ENCODE data around the gene RBM20. TPM values are rescaled to one million over a fixed set of nuclear protein-coding genes. Genes with fewer than 3 reads are reported as not detected.

RBM20 gene
- total RNA-seq, 1 donor, result 1.0 TPM

DNA sequence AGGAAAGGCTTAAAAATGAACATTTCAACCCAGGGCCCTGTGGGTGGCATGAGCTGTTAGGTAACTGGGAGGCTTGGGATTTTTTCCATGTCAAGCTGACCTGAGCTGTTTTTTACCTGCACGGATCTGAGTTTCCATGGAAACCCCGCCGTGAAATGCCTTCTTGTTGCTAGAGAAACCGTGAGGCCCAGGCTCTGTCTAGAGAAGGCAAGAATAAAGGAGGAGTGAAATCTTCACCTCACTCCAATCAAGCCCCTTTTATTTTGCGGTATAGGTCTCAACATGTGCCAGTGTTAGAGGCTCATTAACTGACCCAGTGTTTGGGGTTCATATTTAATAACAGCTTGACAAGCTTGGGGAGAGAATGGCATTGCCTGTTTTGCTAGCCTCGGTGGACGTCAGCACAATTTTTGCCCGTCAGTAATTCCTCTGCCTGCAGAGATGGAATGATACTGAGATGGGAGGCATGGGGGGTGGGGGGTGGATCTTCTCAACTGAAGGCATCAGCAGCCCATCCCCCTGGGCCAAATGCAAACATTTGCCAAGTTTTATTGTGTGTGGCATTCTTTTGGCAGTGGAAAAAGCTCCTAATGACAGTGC is 178.7 kb downstream of the RBM20 start:
- H3K9me3 ChIP-seq (ENCODE audit: low read depth, low read length), result no peaks in the 10 kb centered on the region
- no peaks in the 10 kb centered on the region for H3K27me3 ChIP-seq (ENCODE audit: insufficient read depth, low read length)
- no peak overlapping the region for H3K4me3 ChIP-seq (ENCODE audit: low read length)
- H3K4me1 ChIP-seq (ENCODE audit: insufficient read depth, low read length), result no peaks in the 10 kb centered on the region

GRCh38 chr10:110824152-110824441 is 180.0 kb downstream of the RBM20 start:
- H3K27me3 ChIP-seq (ENCODE audit: insufficient read depth, low read length), result no peaks in the 10 kb centered on the region
- H3K4me1 ChIP-seq (ENCODE audit: insufficient read depth, low read length), result no peaks in the 10 kb centered on the region
- no peaks in the 10 kb centered on the region for H3K9me3 ChIP-seq (ENCODE audit: low read depth, low read length)
- H3K4me3 ChIP-seq (ENCODE audit: low read length), result no peak overlapping the region

DNA sequence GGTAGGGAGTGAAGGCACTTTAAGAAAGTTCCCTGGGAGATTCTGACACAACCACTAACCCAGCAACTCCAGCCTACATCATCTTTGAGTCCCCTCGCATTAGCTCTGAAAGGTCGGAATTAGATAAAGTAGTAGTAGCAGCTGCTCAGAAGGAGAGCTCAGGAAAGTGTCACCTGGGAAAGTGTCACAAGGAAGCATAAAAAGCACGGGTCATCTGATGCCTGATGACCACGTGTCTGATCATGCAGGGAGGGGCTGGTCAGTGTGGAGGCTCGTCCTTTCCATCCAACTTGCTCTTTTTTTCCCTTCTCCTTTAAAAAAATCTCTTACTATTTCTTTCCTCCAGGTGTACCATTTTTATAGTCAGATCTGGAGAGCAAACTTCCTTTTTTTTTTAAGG is 180.5 kb downstream of the RBM20 start:
- H3K4me1 ChIP-seq (ENCODE audit: insufficient read depth, low read length), result no peaks in the 10 kb centered on the region
- no peaks in the 10 kb centered on the region for H3K9me3 ChIP-seq (ENCODE audit: low read depth, low read length)
- H3K27me3 ChIP-seq (ENCODE audit: insufficient read depth, low read length), result no peaks in the 10 kb centered on the region
- H3K4me3 ChIP-seq (ENCODE audit: low read length), result no peak overlapping the region

- Histone ChIP-seq H3K4me1 (ENCODE audit: insufficient read depth, low read length) (no peaks in the 10 kb centered on the region), H3K27me3 (ENCODE audit: insufficient read depth, low read length) (no peaks in the 10 kb centered on the region), H3K4me3 (ENCODE audit: low read length) (no peak overlapping the region), H3K9me3 (ENCODE audit: low read depth, low read length) (no peaks in the 10 kb centered on the region)
Observed at GRCh38 chr10:110825508-110825907, 181.4 kb downstream of the RBM20 start.

- no peaks in the 10 kb centered on the region for H3K27me3 ChIP-seq (ENCODE audit: insufficient read depth, low read length)
- no peaks in the 10 kb centered on the region for H3K9me3 ChIP-seq (ENCODE audit: low read depth, low read length)
- H3K4me1 ChIP-seq (ENCODE audit: insufficient read depth, low read length), result no peaks in the 10 kb centered on the region
- no peak overlapping the region for H3K4me3 ChIP-seq (ENCODE audit: low read length)
Observed at GRCh38 chr10:110827410-110827809, 183.3 kb downstream of the RBM20 start.

- Histone ChIP-seq H3K4me3 (ENCODE audit: low read length) (no peak overlapping the region), H3K4me1 (ENCODE audit: insufficient read depth, low read length) (no peaks in the 10 kb centered on the region), H3K27me3 (ENCODE audit: insufficient read depth, low read length) (no peaks in the 10 kb centered on the region), H3K9me3 (ENCODE audit: low read depth, low read length) (no peaks in the 10 kb centered on the region)
Observed at GRCh38 chr10:110827875-110828274, 183.7 kb downstream of the RBM20 start.

- Histone ChIP-seq H3K4me3 (ENCODE audit: low read length) (no peak overlapping the region), H3K9me3 (ENCODE audit: low read depth, low read length) (no peaks in the 10 kb centered on the region), H3K4me1 (ENCODE audit: insufficient read depth, low read length) (no peaks in the 10 kb centered on the region), H3K27me3 (ENCODE audit: insufficient read depth, low read length) (no peaks in the 10 kb centered on the region)
Observed at GRCh38 chr10:110828525-110828924, 184.4 kb downstream of the RBM20 start.

DNA sequence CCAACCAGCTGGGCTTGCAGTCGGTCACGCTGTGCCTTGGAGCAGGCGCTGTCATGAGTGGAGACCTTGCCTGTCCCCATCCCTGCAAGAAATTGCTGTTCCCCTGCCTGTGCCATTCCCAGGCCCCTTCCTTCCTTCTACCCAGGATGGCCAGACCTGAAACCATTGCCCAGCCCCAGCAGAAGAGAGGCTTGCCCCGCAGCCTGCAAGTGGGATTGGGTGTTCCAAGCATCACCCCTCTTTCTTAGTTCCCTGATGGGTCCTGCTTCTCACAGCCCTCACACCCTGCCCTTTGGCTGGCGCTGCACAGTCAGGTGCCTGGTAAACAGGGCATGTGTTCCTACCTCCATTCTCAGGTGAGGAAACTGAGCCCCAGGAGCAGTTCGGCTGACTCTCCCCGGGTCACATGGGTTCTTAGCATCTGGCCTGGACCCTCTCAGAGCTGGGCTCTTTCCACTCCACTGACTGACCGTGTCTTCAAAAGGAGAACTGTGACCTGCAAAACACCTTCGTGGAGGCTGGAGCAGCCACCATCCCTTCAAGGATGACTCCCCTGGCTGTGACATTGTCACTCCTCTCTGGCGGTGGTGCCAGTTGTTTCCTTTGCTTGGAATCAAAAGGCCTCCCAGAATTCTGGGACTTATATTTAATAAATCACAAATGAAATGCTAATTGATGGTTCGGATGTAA is 185.7 kb downstream of the RBM20 start:
- no peak overlapping the region for H3K4me3 ChIP-seq (ENCODE audit: low read length)
- H3K4me1 ChIP-seq (ENCODE audit: insufficient read depth, low read length), result peaks cover 3% of the 10 kb centered on the region
- H3K27me3 ChIP-seq (ENCODE audit: insufficient read depth, low read length), result no peaks in the 10 kb centered on the region
- no peaks in the 10 kb centered on the region for H3K9me3 ChIP-seq (ENCODE audit: low read depth, low read length)

DNA sequence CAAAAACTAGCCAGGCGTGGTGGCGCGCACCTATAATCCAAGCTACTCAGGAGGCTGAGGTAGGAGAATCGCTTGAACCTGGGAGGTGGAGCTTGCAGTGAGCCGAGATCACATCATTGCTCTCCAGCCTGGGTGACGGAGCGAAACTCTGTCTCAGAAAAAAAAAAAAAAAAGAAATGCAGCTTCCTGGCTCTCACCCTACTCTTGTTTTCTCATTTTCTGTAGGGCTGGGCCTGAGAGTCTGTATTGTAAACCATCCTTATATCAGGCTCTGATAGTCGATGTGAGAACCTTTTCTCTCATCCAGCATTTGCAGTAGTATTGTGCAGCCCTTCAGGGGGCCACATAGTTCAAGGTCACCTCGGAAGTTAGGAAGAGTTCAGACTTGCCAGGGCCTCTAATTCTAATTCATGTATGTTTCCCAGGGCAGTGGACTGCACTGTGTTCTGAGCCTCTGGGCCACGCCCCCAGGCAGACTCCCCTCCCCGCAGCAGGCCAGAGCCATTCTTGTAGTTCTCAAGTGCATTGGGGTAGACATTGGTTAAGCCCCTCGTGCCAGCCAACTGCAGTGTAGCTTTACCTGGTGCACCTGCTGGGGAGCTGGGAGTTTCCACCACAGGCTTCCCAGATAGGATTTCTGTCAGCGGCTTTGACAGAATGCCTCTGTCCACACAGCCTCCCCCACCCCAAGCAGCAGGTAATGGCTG is 189.3 kb downstream of the RBM20 start:
- H3K4me3 ChIP-seq (ENCODE audit: low read length), result no peak overlapping the region
- H3K9me3 ChIP-seq (ENCODE audit: low read depth, low read length), result no peaks in the 10 kb centered on the region
- H3K27me3 ChIP-seq (ENCODE audit: insufficient read depth, low read length), result no peaks in the 10 kb centered on the region
- peaks cover 16% of the 10 kb centered on the region for H3K4me1 ChIP-seq (ENCODE audit: insufficient read depth, low read length)

DNA sequence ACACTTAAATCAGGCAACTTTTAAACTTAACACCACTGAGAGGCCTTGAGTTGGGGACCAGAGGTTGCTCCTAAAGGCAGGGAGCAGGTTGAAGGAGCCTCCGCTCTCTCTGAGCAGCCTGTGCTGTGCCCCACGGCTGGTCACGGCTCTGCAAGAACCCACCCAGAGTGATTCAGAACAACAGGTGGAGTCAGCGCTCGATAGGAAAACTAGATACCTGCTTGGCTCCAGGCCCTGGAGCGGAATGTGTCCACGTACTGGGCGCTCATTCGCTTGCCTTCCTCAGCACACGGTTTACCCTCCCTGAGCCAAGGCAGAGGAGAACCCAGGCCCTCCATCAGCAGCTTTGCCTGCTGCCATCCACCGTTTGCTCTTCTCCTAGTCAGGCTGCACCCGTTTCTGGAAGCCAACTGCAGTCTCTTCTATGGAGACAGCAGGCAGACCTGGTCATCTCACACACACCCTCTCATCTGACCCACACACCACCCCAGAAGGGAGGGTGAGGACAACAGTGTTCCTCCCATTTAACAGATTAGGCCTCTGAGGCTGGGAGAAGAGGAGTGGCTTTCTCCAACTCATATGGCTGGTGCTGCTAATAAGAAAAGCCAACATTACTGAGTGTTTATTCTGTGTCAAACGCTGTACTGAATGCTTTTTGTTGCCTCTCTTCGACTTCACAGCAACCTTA is 189.9 kb downstream of the RBM20 start:
- Histone ChIP-seq H3K4me3 (ENCODE audit: low read length) (no peak overlapping the region), H3K4me1 (ENCODE audit: insufficient read depth, low read length) (peaks cover 16% of the 10 kb centered on the region), H3K9me3 (ENCODE audit: low read depth, low read length) (no peaks in the 10 kb centered on the region), H3K27me3 (ENCODE audit: insufficient read depth, low read length) (no peaks in the 10 kb centered on the region)

GRCh38 chr10:110834629-110835301 is 190.6 kb downstream of the RBM20 start:
- Histone ChIP-seq H3K4me1 (ENCODE audit: insufficient read depth, low read length) (peaks cover 16% of the 10 kb centered on the region), H3K4me3 (ENCODE audit: low read length) (no peak overlapping the region), H3K27me3 (ENCODE audit: insufficient read depth, low read length) (no peaks in the 10 kb centered on the region), H3K9me3 (ENCODE audit: low read depth, low read length) (no peaks in the 10 kb centered on the region)

DNA sequence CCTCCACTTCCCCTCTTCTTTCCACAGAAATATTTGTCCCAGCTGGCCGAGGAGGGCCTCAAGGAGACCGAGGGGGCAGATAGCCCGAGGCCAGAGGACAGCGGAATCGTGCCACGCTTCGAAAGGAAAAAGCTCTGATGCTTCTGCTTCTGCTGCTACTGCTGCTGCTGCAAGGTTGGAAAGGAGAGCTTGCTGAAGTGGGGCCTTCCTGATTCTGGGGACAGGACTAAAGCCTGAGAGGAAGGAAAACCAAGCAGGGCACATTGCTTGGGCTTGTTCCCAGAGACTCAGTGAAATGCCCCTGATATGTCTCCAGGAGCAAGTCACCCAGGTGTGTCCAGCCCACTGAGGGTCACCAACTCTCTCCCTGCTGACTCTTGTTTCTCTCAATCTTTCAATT is 191.7 kb downstream of the RBM20 start:
- no peaks in the 10 kb centered on the region for H3K27me3 ChIP-seq (ENCODE audit: insufficient read depth, low read length)
- H3K4me1 ChIP-seq (ENCODE audit: insufficient read depth, low read length), result peaks cover 16% of the 10 kb centered on the region
- no peak overlapping the region for H3K4me3 ChIP-seq (ENCODE audit: low read length)
- no peaks in the 10 kb centered on the region for H3K9me3 ChIP-seq (ENCODE audit: low read depth, low read length)

DNA sequence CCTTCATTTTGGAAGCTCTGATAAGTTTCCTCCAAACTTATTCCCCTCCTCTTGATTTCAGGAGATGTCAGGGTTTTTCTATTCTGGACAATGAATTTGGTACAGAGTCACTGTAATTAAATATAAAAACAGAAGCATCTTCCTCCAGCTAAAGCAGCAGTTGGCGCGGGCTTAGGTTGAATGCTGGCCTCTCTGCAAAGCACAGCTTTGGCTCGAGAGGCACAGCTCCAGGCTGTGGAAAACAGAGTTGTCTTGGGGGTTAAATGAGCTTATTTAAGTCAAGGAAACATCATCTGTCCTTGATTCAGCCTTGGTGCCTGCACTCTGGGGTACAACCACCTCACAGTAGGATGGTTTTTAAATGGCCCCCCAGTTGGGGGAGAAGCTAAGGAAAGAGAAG is 192.6 kb downstream of the RBM20 start:
- peaks cover 23% of the 10 kb centered on the region for H3K4me1 ChIP-seq (ENCODE audit: insufficient read depth, low read length)

GRCh38 chr10:110837418-110838171 is 193.5 kb downstream of the RBM20 start:
- Histone ChIP-seq H3K9me3 (ENCODE audit: low read depth, low read length) (no peaks in the 10 kb centered on the region), H3K27me3 (ENCODE audit: insufficient read depth, low read length) (no peaks in the 10 kb centered on the region), H3K4me1 (ENCODE audit: insufficient read depth, low read length) (peaks cover 30% of the 10 kb centered on the region), H3K4me3 (ENCODE audit: low read length) (no peak overlapping the region)

More for the DNA sequence above, 192.6 kb downstream of the RBM20 start:
- Histone ChIP-seq H3K9me3 (ENCODE audit: low read depth, low read length) (no peaks in the 10 kb centered on the region), H3K27me3 (ENCODE audit: insufficient read depth, low read length) (no peaks in the 10 kb centered on the region), H3K4me3 (ENCODE audit: low read length) (no peak overlapping the region)
